KMS-11 (cell line): ENCODE results near the gene MRPS31.
"Not testable (repeated sequence)": the region's sequence is repeated elsewhere in the genome, so short reads cannot be mapped to it uniquely, and the experiment has no call there.

Experiments used
- H2AFZ ChIP-seq: fragments of 200-600 bp; sonication (generic); 2 replicates; pipeline ENCODE4 v1.6.1; 2016; ENCODE audit warnings: antibody characterized with exemption, mixed run types, low read depth
- H3K27ac ChIP-seq: fragments of 200-600 bp; sonication (generic); 2 replicates; pipeline ENCODE4 v1.6.1; 2016; ENCODE audit warnings: mild to moderate bottlenecking, mixed run types
- H3K27me3 ChIP-seq: fragments of 200-600 bp; sonication (generic); 2 replicates; pipeline ENCODE4 v1.6.1; 2017; ENCODE audit warnings: mild to moderate bottlenecking, low read depth, mixed run types, moderate library complexity; ENCODE audit not compliant: insufficient read depth
- H3K36me3 ChIP-seq: fragments of 200-600 bp; sonication (generic); 2 replicates; pipeline ENCODE4 v1.6.1; 2017; ENCODE audit warnings: mild to moderate bottlenecking, mixed run types; ENCODE audit not compliant: insufficient read depth
- H3K4me1 ChIP-seq: fragments of 200-600 bp; sonication (generic); 2 replicates; pipeline ENCODE4 v1.6.1; 2016; ENCODE audit warnings: mild to moderate bottlenecking, low read depth, mixed run types; ENCODE audit not compliant: poor library complexity, severe bottlenecking
- H3K4me2 ChIP-seq: fragments of 200-600 bp; sonication (generic); 2 replicates; pipeline ENCODE4 v1.7.0; 2016; ENCODE audit warnings: mild to moderate bottlenecking, mixed run types
- H3K4me3 ChIP-seq: fragments of 200-600 bp; sonication (generic); IDR thresholded peaks from 2 replicates; pipeline ENCODE4 v1.6.1; 2017; ENCODE audit warnings: low read depth, low read length, mixed read lengths; ENCODE audit not compliant: insufficient read depth
- H3K79me2 ChIP-seq: fragments of 200-600 bp; sonication (generic); 2 replicates; pipeline ENCODE4 v1.6.1; 2016; ENCODE audit warnings: low read depth, mixed run types; ENCODE audit not compliant: insufficient read depth
- H3K9ac ChIP-seq: fragments of 200-600 bp; sonication (generic); 2 replicates; pipeline ENCODE4 v1.6.1; 2016; ENCODE audit warnings: mild to moderate bottlenecking, mixed run types
- H4K20me1 ChIP-seq: fragments of 200-600 bp; sonication (generic); 2 replicates; pipeline ENCODE4 v1.6.1; 2016; ENCODE audit warnings: mild to moderate bottlenecking, mixed run types; ENCODE audit not compliant: insufficient read depth
- TF ChIP-seq, protein P1 (sequence below): fragments of 200-600 bp; sonication (generic); conservative IDR thresholded peaks from 2 replicates; pipeline ENCODE4 v1.6.1; 2017; ENCODE audit warnings: low read depth, mild to moderate bottlenecking, antibody characterized with exemption, low read length, moderate library complexity, mixed read lengths

The MRPS31 gene

DNA sequence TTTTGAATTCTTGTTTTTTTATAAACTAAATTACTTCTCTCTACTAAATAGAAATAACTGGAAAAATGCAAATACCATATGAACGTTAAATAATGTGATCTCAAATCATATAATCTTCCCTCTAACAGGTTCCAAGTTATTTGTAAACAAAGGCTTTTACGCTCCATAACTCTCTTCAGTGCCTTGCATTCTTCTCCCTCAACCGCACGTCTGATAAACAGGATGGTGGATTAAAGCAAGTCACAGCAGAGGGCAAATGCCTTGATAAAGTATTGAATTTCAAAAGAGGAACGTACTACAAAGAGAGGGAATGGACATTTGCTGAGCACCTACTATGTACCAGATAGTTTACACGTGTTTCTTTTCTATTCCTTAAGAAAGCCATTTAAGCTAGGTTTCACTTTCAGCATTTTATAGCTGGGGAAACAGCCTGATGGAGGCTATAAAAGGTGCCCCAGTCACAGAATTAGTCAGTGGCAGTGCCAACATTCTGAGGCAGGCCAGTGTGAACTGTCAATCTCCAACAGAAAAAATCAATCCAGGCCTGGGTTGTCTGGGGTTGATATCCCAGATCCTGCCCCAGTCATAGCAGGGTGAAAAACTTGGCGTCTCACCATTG lies 15.8 kb downstream of the MRPS31 start:
- Histone ChIP-seq H3K36me3 (no peaks in the 10 kb centered on the region), H3K9ac (no peak overlapping the region), H3K4me1 (no peaks in the 10 kb centered on the region), H3K4me3 (no peak overlapping the region), H3K27ac (no peak overlapping the region), H4K20me1 (no peaks in the 10 kb centered on the region), H3K79me2 (no peaks in the 10 kb centered on the region), H2AFZ (no peak overlapping the region), H3K4me2 (no peak overlapping the region), H3K27me3 (no peaks in the 10 kb centered on the region)
- TF ChIP-seq, protein P1, sequence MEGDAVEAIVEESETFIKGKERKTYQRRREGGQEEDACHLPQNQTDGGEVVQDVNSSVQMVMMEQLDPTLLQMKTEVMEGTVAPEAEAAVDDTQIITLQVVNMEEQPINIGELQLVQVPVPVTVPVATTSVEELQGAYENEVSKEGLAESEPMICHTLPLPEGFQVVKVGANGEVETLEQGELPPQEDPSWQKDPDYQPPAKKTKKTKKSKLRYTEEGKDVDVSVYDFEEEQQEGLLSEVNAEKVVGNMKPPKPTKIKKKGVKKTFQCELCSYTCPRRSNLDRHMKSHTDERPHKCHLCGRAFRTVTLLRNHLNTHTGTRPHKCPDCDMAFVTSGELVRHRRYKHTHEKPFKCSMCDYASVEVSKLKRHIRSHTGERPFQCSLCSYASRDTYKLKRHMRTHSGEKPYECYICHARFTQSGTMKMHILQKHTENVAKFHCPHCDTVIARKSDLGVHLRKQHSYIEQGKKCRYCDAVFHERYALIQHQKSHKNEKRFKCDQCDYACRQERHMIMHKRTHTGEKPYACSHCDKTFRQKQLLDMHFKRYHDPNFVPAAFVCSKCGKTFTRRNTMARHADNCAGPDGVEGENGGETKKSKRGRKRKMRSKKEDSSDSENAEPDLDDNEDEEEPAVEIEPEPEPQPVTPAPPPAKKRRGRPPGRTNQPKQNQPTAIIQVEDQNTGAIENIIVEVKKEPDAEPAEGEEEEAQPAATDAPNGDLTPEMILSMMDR: no peak

DNA sequence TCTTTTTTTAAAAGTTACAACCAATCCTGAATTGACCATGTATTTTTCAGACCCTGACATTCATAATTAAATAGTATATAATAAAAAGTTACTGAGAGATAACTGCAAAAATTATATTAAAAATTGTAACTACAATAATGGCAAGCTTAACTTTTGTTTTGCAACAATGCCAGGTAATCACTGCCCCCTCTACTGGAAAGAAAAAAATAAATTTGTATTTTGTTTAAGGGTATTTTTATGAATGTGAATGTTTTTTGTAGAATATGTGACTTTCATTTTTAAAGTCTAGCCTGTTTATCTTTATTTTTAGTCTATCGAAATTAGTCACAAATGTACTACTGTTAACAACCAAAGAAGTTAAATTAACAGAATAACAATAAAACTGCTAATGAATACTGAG lies 21.7 kb downstream of the MRPS31 start:
- Histone ChIP-seq H2AFZ (no peak overlapping the region), H3K4me2 (no peak overlapping the region), H4K20me1 (no peaks in the 10 kb centered on the region), H3K27ac (no peak overlapping the region), H3K36me3 (no peaks in the 10 kb centered on the region), H3K79me2 (no peaks in the 10 kb centered on the region), H3K9ac (no peak overlapping the region), H3K4me3 (no peak overlapping the region), H3K27me3 (no peaks in the 10 kb centered on the region), H3K4me1 (no peaks in the 10 kb centered on the region)
- TF ChIP-seq, protein P1: no peak

DNA sequence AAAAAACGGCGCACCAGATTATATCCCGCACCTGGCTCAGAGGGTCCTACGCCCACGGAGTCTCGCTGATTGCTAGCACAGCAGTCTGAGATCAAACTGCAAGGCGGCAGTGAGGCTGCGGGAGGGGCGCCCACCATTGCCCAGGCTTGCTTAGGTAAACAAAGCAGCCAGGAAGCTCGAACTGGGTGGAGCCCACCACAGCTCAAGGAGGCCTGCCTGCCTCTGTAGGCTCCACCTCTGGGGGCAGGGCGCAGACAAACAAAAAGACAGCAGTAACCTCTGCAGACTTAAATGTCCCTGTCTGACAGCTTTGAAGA lies 35.8 kb downstream of the MRPS31 start:
- H3K4me1 ChIP-seq, H3K4me3 ChIP-seq, H2AFZ ChIP-seq, H3K27me3 ChIP-seq, H4K20me1 ChIP-seq, H3K36me3 ChIP-seq, H3K4me2 ChIP-seq, H3K9ac ChIP-seq, H3K79me2 ChIP-seq, H3K27ac ChIP-seq: not testable (repeated sequence)

DNA sequence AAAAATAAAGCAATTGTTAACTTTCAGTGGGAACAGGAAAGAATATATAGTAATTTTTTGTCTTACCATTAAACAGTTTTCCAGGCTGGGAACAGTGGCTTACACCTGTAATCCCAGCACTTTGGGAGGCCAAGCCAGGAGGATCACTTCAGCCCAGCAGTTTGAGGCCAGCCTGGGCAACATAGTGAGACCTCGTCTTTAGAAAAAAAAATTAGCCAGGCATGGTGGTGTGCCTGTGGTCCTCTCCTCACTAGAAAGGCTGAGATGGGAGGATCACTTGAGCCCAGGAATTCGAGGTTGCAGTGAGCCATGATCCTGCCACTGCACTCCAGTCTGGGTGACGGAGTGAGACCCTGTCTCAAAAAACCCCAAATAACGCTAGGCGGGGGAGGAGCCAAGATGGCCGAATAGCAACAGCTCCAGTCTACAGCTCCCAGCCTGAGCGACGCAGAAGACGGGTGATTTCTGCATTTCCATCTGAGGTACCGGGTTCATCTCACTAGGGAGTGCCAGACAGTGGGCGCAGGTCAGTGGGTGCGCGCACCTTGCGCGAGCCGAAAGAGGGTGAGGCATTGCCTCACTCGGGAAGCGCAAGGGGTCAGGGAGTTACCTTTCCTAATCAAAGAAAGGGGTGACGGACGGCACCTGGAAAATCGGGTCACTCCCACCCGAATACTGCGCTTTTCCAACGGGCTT lies 36.3 kb downstream of the MRPS31 start:
- not testable (repeated sequence) for H2AFZ ChIP-seq, H4K20me1 ChIP-seq, H3K4me2 ChIP-seq, H3K4me3 ChIP-seq, H3K79me2 ChIP-seq, H3K27ac ChIP-seq, H3K4me1 ChIP-seq, H3K27me3 ChIP-seq, H3K36me3 ChIP-seq, H3K9ac ChIP-seq

DNA sequence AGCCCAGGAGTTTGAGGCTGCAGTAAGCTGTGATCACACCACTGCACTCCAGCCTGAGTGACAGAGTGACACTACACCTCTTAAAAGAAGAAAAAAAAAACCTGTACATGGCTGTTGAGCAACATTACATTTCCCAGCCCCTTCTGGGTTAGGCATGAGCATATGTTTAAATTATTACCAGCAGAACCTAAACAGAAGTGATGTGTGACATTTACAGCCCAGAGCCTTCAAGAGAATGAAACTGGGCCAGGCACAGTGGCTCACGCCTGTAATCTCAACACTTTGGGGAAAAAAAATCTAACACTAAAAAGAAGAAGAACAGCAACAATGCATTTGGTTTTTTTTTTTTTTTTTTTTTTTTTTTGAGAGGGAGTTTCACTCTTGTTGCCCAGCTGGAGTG lies 38.3 kb downstream of the MRPS31 start:
- no peak overlapping the region for H3K4me3 ChIP-seq
- H3K36me3 ChIP-seq: no peaks in the 10 kb centered on the region
- H4K20me1 ChIP-seq: no peaks in the 10 kb centered on the region
- no peak overlapping the region for H3K27ac ChIP-seq
- H3K4me1 ChIP-seq: no peaks in the 10 kb centered on the region
- H2AFZ ChIP-seq: no peak overlapping the region
- H3K79me2 ChIP-seq: no peaks in the 10 kb centered on the region
- H3K27me3 ChIP-seq: no peaks in the 10 kb centered on the region
- H3K4me2 ChIP-seq: no peak overlapping the region
- TF ChIP-seq, protein P1: no peak
- H3K9ac ChIP-seq: no peak overlapping the region
